ENCODE data around the gene DNTTIP2. TPM values are rescaled to one million over a fixed set of nuclear protein-coding genes. Genes with fewer than 3 reads are reported as not detected.
A peak's percentile ranks its signal among the peaks of the same experiment; 100 is the strongest.
"Not testable (repeated sequence)": the region's sequence is repeated elsewhere in the genome, so short reads cannot be mapped to it uniquely, and the experiment has no call there.

DNTTIP2 gene
- total RNA-seq, 2 experiments from 2014 or later = 55.1 to 61.3 TPM

DNA sequence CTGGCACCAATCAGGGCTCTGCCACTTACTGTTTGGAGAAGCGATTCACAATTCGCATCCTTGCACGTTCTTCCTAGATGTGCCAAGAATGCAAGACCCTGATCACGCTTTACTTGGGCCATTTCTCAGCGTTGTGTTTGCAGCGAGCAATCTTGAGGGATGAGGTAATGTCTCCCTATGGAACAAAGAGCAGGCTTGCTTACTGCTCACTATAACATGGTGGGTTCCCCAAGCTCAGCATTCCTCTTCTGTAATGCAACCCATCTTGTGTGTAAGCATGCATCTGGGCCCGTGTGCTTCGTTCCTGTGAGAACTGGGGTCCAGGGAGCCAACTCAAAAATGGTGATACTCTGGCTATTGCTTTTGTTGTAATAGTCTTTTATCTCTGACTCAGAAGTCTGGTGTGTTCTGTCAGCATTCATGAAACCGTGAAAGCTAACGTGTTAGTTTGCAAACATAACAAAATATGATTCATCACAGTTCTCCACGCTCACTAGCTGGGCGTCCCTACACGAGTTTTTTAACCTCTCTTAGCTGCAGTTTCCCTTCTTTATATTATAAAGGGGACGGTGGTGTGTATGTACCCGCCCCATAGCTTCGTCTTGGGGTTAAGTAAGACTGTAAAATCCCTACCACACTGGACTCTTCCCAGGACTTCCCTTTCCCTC lies 33.3 kb downstream of the DNTTIP2 start:
- Mint-ChIP-seq H3K4me1 (peaks cover 20% of the 10 kb centered on the region), H3K27me3 (no peaks in the 10 kb centered on the region), H3K9me3 (no peaks in the 10 kb centered on the region), H3K36me3 (no peaks in the 10 kb centered on the region), H3K4me3 (peak overlapping the region; percentile 85), H3K27ac (peak overlapping the region; percentile 86)
- DNase-seq (no peak), ATAC-seq (ENCODE audit: low read depth) (peak; percentile 7)
- POLR2A ChIA-PET = interaction anchor here (0.6 to 1.8 kb wide), 8 partner anchors 29 to 675 kb away, joined by 3 to 8 read pairs (median 4); partner anchors contain the start of genes BCAR3, DNTTIP2, DR1 and GCLM

DNA sequence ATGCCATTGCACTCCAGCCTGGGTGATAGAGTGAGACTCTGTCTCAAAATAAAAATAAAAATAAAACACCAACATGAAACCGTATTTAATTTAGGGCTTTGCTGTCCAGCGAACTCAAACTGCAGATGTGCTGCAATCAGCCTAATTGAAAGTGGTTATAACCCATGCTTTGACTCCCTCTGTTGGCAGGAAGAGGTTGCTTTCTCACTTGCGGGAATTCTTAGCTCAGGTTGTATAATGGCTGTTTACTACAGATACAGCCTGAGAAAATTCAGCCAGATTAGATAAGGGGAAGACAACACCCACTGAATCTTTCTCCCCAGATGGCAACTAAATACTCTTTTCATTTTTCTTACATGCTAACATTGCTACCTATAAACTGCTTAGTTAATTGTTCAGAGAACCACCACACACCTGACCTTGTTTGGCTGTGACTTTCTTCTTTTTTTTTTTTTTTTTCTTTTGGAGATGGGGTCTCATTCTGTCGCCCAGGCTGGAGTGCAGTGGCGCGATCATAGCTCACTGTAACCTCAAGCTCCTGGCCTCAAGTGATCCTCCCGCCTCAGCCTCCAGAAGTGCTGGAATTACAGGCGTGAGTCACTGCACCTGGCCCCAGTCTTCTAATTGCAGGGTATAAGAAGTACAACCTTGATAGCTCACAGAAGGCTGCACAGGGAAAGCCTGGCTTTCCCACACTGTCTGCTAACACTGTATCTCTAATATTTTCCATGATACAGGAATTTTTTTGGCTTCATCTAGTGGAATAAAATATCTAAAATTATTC lies 34.6 kb downstream of the DNTTIP2 start:
- POLR2A ChIA-PET = interaction anchor here (0.7 kb wide), 1 partner anchor 883 kb away, joined by 3 read pairs; the partner anchor contains the start of gene DIPK1A
- H3K27me3 Mint-ChIP-seq = no peaks in the 10 kb centered on the region
- no peak for DNase-seq
- peaks cover 20% of the 10 kb centered on the region for H3K4me1 Mint-ChIP-seq
- no peaks in the 10 kb centered on the region for H3K36me3 Mint-ChIP-seq
- H3K4me3 Mint-ChIP-seq = no peak overlapping the region
- no peak overlapping the region for H3K27ac Mint-ChIP-seq
- no peaks in the 10 kb centered on the region for H3K9me3 Mint-ChIP-seq
- ATAC-seq (ENCODE audit: low read depth) = no peak

DNA sequence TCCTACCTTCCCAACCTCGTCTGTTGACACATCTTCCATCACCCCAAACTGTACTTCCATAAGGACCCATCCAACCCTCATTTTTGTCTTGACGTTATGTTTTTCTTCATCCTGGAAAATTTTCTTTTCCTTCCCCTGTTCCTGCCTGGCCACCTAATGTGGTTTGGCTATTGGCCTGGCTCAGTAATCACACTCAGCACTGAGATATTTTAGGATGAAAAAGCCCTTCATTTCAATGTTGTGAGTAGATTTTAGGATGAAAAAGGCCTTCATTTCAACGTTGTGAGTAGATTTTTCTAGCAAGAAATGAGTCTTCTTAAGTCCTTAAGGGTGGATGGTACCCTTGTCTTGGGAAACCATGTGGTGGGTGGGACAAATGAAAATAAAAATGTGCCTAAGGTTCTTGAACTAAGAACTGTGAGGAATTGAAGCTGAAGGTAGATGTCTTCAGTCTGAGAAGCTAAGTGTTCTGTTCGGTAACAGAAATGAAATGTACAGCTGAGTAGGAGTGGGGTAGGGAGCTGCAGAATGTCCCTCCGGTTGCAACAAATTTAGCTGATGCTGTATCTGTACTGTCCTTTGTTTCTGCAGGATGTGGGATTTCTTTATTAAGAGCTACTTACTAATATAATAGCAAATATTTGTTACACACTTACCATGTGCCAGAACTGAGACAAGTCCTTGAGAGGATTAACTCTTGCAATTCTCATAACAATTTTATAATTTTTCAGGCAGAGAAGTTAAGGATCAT lies 36.1 kb downstream of the DNTTIP2 start:
- Mint-ChIP-seq H3K4me1 (peaks cover 17% of the 10 kb centered on the region), H3K27ac (no peak overlapping the region), H3K9me3 (no peaks in the 10 kb centered on the region), H3K4me3 (no peak overlapping the region), H3K27me3 (no peaks in the 10 kb centered on the region), H3K36me3 (no peaks in the 10 kb centered on the region)
- DNase-seq (no peak), ATAC-seq (ENCODE audit: low read depth) (no peak)
- POLR2A ChIA-PET = no interaction called here

- no peak for ATAC-seq (ENCODE audit: low read depth)
- H3K4me1 Mint-ChIP-seq = peaks cover 14% of the 10 kb centered on the region
- no peak overlapping the region for H3K27ac Mint-ChIP-seq
- no peak for DNase-seq
- no peaks in the 10 kb centered on the region for H3K27me3 Mint-ChIP-seq
- H3K4me3 Mint-ChIP-seq = no peak overlapping the region
- H3K9me3 Mint-ChIP-seq = no peaks in the 10 kb centered on the region
- POLR2A ChIA-PET = no interaction called here
- H3K36me3 Mint-ChIP-seq = no peaks in the 10 kb centered on the region
Observed at GRCh38 chr1:93841771-93842170, 37.2 kb downstream of the DNTTIP2 start.

GRCh38 chr1:93840956-93841482 lies 38.0 kb downstream of the DNTTIP2 start:
- Mint-ChIP-seq H3K4me3 (no peak overlapping the region), H3K27ac (no peak overlapping the region), H3K9me3 (no peaks in the 10 kb centered on the region), H3K27me3 (no peaks in the 10 kb centered on the region), H3K4me1 (peaks cover 14% of the 10 kb centered on the region), H3K36me3 (peaks cover 2% of the 10 kb centered on the region)
- DNase-seq (no peak), ATAC-seq (ENCODE audit: low read depth) (no peak)
- POLR2A ChIA-PET = no interaction called here

DNA sequence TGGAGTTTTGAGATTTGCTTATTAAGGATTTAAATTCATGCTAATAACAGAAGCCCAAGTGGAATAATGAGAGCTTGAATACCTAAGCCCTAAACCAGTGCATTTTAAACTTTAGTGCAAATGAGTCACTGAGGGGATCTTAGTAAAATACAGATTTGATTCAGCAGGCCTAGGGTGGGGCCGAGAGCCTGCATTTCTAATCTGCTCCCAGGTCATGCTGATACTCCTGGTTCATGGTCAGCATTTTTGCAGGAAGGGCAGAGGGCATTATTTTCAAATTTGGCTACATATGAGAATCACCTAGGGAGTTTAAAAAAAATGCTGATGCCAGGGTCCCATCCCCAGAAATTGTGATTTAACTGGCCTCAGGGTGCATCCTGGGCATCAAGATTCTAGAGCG lies 39.3 kb downstream of the DNTTIP2 start:
- peaks cover 6% of the 10 kb centered on the region for H3K4me1 Mint-ChIP-seq
- H3K27me3 Mint-ChIP-seq = no peaks in the 10 kb centered on the region
- POLR2A ChIA-PET = no interaction called here
- no peak overlapping the region for H3K27ac Mint-ChIP-seq
- H3K4me3 Mint-ChIP-seq = no peak overlapping the region
- ATAC-seq (ENCODE audit: low read depth) (no peak), DNase-seq (no peak)
- peaks cover 4% of the 10 kb centered on the region for H3K9me3 Mint-ChIP-seq
- H3K36me3 Mint-ChIP-seq = peaks cover 2% of the 10 kb centered on the region

GRCh38 chr1:93839307-93839706 lies 39.7 kb downstream of the DNTTIP2 start:
- no peak for ATAC-seq (ENCODE audit: low read depth)
- DNase-seq = no peak
- Mint-ChIP-seq H3K9me3 (peaks cover 4% of the 10 kb centered on the region), H3K27me3 (no peaks in the 10 kb centered on the region), H3K4me1 (peaks cover 2% of the 10 kb centered on the region), H3K36me3 (peaks cover 2% of the 10 kb centered on the region), H3K4me3 (no peak overlapping the region), H3K27ac (no peak overlapping the region)
- POLR2A ChIA-PET = no interaction called here

DNA sequence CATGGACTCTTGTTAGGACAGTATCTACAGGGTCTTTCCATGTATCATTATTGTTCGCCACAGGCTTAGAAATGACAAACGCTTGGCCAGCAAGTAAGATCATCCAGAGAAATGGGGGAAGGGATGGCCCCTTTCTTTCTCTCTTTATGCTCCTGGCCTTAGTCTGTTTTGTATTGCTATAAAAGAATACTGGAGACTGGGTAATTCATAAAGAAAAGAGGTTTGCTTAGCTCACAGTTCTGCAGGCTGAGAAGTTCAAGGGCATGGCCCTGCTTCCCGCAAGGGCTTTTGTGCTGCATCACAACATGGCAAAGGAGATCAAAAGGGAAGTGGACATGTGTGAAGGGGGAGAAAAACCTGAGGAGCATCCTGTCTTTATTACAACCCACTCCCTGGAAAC lies 41.0 kb downstream of the DNTTIP2 start:
- Mint-ChIP-seq H3K27me3 (no peaks in the 10 kb centered on the region), H3K36me3 (peaks cover 2% of the 10 kb centered on the region), H3K4me3 (no peak overlapping the region), H3K27ac (no peak overlapping the region), H3K9me3 (peaks cover 4% of the 10 kb centered on the region), H3K4me1 (no peaks in the 10 kb centered on the region)
- ATAC-seq (ENCODE audit: low read depth) = no peak
- no peak for DNase-seq
- POLR2A ChIA-PET = no interaction called here

DNA sequence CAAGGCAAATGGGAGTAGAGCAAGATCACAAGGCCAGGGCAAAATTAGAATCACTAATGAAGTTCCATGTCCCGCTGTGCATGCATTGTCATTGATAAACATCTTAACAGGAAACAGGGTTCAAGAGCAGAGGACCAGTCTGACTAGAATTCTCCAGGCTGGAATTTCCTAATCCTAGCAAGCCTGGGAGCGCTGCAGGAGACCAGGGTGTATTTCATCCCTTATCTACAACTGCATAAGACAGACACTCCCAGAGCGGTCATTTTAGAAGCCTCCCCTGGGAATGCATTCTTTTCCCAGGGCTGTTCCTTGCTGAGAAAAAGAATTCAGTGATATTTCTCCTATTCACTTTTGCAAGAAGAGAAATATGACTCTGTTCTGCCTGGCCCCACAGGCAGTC lies 45.7 kb downstream of the DNTTIP2 start:
- H3K27me3 Mint-ChIP-seq; H3K36me3 Mint-ChIP-seq; H3K27ac Mint-ChIP-seq; ATAC-seq (ENCODE audit: low read depth); DNase-seq; POLR2A ChIA-PET; H3K4me3 Mint-ChIP-seq; H3K4me1 Mint-ChIP-seq: not testable (repeated sequence)
- peaks cover 11% of the 10 kb centered on the region for H3K9me3 Mint-ChIP-seq

- Mint-ChIP-seq H3K4me3 (no peak overlapping the region), H3K27me3 (no peaks in the 10 kb centered on the region), H3K4me1 (peaks cover under 1% of the 10 kb centered on the region), H3K27ac (no peak overlapping the region), H3K9me3 (peaks cover 7% of the 10 kb centered on the region), H3K36me3 (no peaks in the 10 kb centered on the region)
- DNase-seq (no peak), ATAC-seq (ENCODE audit: low read depth) (no peak)
- POLR2A ChIA-PET = no interaction called here
Observed at GRCh38 chr1:93829061-93829460, 49.9 kb downstream of the DNTTIP2 start.

GRCh38 chr1:93828367-93828755 lies 50.6 kb downstream of the DNTTIP2 start:
- Mint-ChIP-seq H3K36me3 (no peaks in the 10 kb centered on the region), H3K4me1 (peaks cover 4% of the 10 kb centered on the region), H3K9me3 (peaks cover 7% of the 10 kb centered on the region), H3K27ac (no peak overlapping the region), H3K27me3 (no peaks in the 10 kb centered on the region), H3K4me3 (no peak overlapping the region)
- no peak for DNase-seq
- POLR2A ChIA-PET = no interaction called here
- no peak for ATAC-seq (ENCODE audit: low read depth)

- Mint-ChIP-seq H3K27me3 (no peaks in the 10 kb centered on the region), H3K9me3 (peaks cover 7% of the 10 kb centered on the region), H3K27ac (no peak overlapping the region), H3K4me1 (peaks cover 4% of the 10 kb centered on the region), H3K36me3 (no peaks in the 10 kb centered on the region), H3K4me3 (no peak overlapping the region)
- POLR2A ChIA-PET = no interaction called here
- ATAC-seq (ENCODE audit: low read depth) (no peak), DNase-seq (no peak)
Observed at GRCh38 chr1:93827633-93828366, 51.2 kb downstream of the DNTTIP2 start.

- Mint-ChIP-seq H3K27ac (no peak overlapping the region), H3K4me3 (no peak overlapping the region), H3K4me1 (peaks cover 4% of the 10 kb centered on the region), H3K27me3 (no peaks in the 10 kb centered on the region), H3K9me3 (peaks cover 7% of the 10 kb centered on the region), H3K36me3 (no peaks in the 10 kb centered on the region)
- ATAC-seq (ENCODE audit: low read depth) = no peak
- POLR2A ChIA-PET = no interaction called here
- no peak for DNase-seq
Observed at GRCh38 chr1:93827128-93827527, 51.9 kb downstream of the DNTTIP2 start.
